ENCODE data around the gene CDC42BPA.

CDC42BPA gene

DNA sequence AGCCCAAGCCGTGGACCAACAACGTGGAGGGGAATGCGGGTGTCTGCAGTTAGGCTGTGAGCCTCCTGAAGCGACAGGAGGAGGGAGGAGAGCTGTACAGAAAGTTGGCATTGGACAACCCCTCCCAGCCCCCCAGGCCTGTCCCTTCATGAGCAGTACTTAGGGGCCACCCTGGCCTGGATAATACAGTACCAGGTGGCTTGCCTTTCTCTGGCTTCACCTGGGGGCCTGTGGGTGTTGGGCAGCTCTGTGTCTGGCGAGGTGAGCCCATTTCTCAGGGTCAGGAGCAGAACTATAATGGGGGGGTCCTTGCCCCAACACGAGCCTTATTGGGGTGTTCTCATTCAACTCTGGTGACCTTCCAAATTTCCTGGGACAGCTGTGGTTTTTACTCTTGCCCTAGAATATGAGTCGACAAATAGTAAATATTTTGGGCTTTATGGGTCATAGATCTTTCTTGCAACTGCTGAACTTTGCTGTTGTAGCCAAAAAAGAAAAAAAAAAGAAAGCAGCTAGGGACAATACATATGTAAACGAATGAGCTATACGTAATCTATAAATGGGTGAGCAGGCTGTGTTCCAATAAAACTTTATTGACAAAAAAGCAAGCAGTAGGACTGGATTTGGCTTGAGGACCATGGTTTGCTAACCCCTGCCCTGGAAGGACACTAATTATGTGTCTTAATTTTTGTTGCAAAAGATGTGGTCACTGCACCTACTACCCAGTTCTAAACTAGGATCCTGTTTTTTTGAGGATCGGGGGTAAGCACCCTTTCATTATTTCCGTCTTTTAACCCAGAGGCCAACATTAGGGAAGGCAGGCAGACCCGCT, 366.8 kb downstream of the CDC42BPA start:
- TF ChIP-seq POLR2AphosphoS5 (IDR thresholded peaks at IDR 0.05; ENCODE audit: low read depth, low read length) = no peak
- TF ChIP-seq, protein P1, sequence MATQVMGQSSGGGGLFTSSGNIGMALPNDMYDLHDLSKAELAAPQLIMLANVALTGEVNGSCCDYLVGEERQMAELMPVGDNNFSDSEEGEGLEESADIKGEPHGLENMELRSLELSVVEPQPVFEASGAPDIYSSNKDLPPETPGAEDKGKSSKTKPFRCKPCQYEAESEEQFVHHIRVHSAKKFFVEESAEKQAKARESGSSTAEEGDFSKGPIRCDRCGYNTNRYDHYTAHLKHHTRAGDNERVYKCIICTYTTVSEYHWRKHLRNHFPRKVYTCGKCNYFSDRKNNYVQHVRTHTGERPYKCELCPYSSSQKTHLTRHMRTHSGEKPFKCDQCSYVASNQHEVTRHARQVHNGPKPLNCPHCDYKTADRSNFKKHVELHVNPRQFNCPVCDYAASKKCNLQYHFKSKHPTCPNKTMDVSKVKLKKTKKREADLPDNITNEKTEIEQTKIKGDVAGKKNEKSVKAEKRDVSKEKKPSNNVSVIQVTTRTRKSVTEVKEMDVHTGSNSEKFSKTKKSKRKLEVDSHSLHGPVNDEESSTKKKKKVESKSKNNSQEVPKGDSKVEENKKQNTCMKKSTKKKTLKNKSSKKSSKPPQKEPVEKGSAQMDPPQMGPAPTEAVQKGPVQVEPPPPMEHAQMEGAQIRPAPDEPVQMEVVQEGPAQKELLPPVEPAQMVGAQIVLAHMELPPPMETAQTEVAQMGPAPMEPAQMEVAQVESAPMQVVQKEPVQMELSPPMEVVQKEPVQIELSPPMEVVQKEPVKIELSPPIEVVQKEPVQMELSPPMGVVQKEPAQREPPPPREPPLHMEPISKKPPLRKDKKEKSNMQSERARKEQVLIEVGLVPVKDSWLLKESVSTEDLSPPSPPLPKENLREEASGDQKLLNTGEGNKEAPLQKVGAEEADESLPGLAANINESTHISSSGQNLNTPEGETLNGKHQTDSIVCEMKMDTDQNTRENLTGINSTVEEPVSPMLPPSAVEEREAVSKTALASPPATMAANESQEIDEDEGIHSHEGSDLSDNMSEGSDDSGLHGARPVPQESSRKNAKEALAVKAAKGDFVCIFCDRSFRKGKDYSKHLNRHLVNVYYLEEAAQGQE (IDR thresholded peaks at IDR 0.05; ENCODE audit: insufficient read depth in 1 of 2, low read depth in 2 of 2, low read length in 2 of 2) = no peak
- TF ChIP-seq TAF1 (IDR thresholded peaks at IDR 0.05; ENCODE audit: borderline replicate concordance, insufficient read depth, low read length) = no peak
- TF ChIP-seq SIN3A (IDR thresholded peaks at IDR 0.05; ENCODE audit: borderline replicate concordance, insufficient read depth, low read length) = no peak
- no peak for TF ChIP-seq FOXP2 (optimal IDR thresholded peaks at IDR 0.05; ENCODE audit: borderline replicate concordance, extremely low read depth, extremely low read length, insufficient read depth)

GRCh38 chr1:226950871-226951270, 367.4 kb downstream of the CDC42BPA start:
- TF ChIP-seq FOXP2 (optimal IDR thresholded peaks at IDR 0.05; ENCODE audit: borderline replicate concordance, extremely low read depth, extremely low read length, insufficient read depth) (no peak), TAF1 (IDR thresholded peaks at IDR 0.05; ENCODE audit: borderline replicate concordance, insufficient read depth, low read length) (no peak), POLR2AphosphoS5 (IDR thresholded peaks at IDR 0.05; ENCODE audit: low read depth, low read length) (no peak), SIN3A (IDR thresholded peaks at IDR 0.05; ENCODE audit: borderline replicate concordance, insufficient read depth, low read length) (no peak)
- TF ChIP-seq, protein P1 (IDR thresholded peaks at IDR 0.05; ENCODE audit: insufficient read depth in 1 of 2, low read depth in 2 of 2, low read length in 2 of 2) = no peak

GRCh38 chr1:226950316-226950715, 368.0 kb downstream of the CDC42BPA start:
- no peak for TF ChIP-seq POLR2AphosphoS5 (IDR thresholded peaks at IDR 0.05; ENCODE audit: low read depth, low read length)
- TF ChIP-seq TAF1 (IDR thresholded peaks at IDR 0.05; ENCODE audit: borderline replicate concordance, insufficient read depth, low read length) = no peak
- no peak for TF ChIP-seq FOXP2 (optimal IDR thresholded peaks at IDR 0.05; ENCODE audit: borderline replicate concordance, extremely low read depth, extremely low read length, insufficient read depth)
- no peak for TF ChIP-seq SIN3A (IDR thresholded peaks at IDR 0.05; ENCODE audit: borderline replicate concordance, insufficient read depth, low read length)
- TF ChIP-seq, protein P1 (IDR thresholded peaks at IDR 0.05; ENCODE audit: insufficient read depth in 1 of 2, low read depth in 2 of 2, low read length in 2 of 2) = no peak

- TF ChIP-seq SIN3A (IDR thresholded peaks at IDR 0.05; ENCODE audit: borderline replicate concordance, insufficient read depth, low read length) (no peak), FOXP2 (optimal IDR thresholded peaks at IDR 0.05; ENCODE audit: borderline replicate concordance, extremely low read depth, extremely low read length, insufficient read depth) (no peak)
Measured at GRCh38 chr1:226949401-226949800, 368.9 kb downstream of the CDC42BPA start.

- TF ChIP-seq, protein P1 (IDR thresholded peaks at IDR 0.05; ENCODE audit: insufficient read depth in 1 of 2, low read depth in 2 of 2, low read length in 2 of 2) = no peak
- TF ChIP-seq POLR2AphosphoS5 (IDR thresholded peaks at IDR 0.05; ENCODE audit: low read depth, low read length) = no peak
Measured at GRCh38 chr1:226948996-226949395, 369.3 kb downstream of the CDC42BPA start.
